GM21367 (cell line): ENCODE results near the gene DERL3.

Experiments
- ATAC-seq: cut with Tn5 transposase; IDR thresholded peaks from one replicate; pipeline ENCODE4 v1.9.1; 2021; ENCODE audit not compliant: unreplicated experiment

The DERL3 gene

DNA sequence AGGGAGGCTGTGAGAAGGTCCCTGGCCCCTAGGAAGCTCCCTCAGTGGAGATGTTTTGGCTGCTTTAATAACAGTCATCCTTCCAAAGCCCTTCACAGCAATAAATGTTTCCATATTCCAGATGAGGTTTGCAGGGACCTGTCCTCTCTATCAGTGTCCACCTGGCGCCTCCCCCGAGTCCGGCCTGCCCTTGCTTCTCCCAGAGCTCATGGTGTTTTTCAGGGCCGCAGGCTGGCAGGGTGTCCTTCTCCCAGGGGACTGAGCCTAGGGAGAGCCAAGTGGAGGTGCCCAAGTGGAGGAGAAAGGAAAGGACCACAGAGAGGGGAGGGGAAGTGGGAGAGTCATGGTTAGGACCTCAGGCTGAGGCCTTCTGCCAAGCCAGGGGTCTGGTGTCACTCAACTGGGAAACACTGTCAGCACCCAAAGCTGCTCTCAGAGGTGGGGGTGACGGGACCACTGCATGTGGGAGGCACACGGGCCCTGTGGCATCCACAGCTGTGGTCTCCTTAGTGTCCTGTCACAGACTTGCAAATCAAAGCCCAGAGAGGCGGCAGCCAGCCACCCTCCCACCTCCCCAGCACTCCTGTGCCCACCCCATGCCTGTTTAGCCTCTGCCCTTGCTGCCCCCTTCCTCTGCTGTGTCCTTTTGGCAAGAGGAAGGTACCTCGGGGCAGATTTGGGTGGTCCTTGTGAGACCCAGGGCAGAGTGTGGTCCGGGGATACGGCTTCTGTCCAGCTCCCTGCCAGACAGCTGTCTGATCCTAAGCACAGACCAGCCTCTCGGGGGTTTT is 6.4 kb downstream of the DERL3 start:
- no peak for ATAC-seq

DNA sequence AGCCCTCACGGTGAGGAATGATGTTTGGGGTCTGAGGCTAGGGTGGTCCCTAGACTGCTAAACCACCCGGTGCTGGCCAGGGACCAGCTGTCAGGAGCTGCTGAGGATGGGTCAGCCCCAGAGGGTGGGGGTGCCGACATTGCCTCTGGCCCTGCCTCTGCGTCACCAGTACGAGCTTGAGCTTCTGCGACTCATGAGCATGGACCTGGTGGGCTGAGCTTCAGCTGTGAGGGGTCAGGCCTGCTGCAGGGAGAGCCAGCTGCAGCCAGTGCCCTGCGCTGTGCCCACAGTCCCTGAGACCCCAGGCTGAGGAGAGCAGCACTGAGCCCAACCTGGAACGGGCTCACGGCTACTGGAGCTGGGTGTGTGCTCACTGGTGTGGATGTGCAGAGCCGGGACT is 7.0 kb downstream of the DERL3 start:
- no peak for ATAC-seq

DNA sequence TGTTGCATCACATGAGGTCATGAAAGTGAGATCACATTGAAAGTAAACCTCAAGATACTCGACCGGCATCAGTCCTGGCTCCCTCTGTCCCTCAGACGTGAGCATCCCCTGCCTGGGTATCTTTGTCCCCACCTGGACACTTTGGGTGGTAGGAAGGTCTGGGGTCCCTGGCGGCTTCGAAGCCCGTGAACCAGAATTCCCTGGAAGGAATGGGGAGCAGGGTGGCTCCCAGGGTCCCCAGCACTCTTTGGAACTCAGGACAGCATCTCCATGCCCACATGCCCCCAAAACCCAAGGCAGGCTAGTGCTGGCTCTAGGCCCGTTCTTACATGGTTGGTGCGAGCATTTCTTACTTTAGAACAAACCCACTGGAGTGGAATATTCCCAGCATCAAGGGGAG is 7.5 kb downstream of the DERL3 start:
- ATAC-seq: no peak

DNA sequence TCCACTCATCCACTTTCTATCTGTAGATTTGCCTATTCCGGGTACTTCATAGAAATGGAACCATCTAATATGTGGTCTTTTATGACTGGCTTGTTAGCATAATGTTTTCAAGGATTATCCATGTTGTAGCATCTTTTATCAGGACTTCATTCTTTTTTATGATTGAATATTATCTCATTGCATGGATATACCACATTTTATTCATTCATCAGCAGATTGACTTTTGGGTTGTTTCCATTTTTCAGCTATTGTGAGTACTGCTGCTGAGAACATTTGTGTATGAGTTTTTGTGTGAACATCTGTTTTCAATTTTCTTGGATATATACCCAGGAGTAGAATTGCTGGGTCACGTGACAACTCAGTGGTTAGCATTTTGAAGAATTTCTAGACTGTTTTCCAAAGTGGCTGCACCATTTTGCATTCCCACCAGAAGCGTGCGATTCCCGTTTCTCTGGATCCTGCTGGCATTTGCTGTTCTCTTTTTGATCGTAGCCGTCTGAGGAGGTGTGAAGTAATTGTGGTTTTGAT is 8.9 kb downstream of the DERL3 start:
- ATAC-seq: no peak

DNA sequence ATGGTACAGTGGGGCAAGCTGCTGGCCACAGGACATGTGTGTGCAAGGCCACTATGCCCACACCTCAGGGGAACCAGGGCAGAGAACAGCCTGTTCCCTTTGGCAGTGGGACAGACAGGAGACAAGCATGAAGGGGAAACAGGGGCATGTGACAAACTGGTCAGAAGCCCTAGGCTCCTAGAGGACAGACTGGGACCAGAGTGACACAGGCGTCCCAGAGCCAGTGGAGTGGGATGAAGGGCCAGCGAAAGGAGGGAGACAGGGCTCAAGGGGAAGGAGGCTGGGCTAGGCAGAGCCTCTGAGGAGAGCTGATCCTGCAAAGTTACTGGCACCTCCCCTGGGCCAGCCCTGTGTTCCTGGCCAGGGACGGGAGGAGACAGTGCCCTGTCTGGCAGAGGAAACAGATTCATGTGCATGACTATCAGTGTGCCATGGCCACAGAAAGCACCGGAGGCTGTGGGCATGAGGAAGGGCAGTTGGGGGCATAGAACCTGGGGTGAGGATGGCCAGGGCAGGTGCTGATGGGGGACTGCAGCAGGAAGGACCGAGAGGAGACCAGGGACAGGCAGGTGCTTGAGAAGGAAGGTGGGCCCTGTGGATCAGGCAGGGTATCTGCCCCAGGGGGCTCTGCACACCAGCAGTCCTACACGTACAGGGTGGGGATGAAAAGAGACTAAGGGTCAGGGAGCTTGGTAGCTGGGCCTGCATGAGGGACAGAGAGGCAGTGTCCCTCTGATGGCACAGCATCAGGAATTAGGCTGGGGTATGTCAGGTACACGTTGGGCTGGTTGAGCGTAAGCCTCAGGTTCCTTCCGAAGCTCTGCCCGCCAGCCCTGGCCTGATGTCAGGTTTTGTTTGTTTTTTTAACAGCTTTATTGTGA is 9.8 kb downstream of the DERL3 start:
- no peak for ATAC-seq

DNA sequence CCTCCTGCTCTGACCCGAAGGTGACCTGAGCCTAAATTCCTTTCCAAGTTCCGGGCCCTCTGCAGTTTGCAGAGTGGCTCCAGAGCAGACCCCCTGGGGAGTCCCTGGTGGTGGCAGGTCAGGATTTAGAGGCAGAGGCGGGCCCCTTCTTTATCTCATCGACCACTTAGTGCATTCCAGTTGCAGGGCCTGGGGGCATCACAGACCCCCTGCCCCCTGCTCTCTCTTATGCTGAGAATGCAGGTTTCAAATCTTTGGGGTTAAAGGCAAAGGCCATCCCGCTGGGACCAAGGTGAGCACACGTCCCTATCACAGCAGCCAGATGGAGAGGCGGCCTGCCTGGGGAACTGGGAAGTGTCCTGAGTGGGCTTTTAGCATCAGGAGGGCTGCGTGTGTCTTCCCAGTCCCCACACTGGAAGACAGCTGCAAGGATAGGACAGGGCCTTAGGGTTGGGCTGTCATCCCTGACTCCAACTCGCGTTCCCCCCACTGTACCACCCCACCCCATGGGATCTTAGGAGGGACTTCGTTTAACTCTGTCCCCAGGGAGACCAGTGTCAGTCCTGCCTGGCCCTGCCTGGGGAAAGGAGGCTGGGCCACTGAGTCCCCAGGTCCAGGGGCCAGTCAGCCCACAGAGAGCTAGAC is 11.3 kb downstream of the DERL3 start:
- ATAC-seq: no peak

DNA sequence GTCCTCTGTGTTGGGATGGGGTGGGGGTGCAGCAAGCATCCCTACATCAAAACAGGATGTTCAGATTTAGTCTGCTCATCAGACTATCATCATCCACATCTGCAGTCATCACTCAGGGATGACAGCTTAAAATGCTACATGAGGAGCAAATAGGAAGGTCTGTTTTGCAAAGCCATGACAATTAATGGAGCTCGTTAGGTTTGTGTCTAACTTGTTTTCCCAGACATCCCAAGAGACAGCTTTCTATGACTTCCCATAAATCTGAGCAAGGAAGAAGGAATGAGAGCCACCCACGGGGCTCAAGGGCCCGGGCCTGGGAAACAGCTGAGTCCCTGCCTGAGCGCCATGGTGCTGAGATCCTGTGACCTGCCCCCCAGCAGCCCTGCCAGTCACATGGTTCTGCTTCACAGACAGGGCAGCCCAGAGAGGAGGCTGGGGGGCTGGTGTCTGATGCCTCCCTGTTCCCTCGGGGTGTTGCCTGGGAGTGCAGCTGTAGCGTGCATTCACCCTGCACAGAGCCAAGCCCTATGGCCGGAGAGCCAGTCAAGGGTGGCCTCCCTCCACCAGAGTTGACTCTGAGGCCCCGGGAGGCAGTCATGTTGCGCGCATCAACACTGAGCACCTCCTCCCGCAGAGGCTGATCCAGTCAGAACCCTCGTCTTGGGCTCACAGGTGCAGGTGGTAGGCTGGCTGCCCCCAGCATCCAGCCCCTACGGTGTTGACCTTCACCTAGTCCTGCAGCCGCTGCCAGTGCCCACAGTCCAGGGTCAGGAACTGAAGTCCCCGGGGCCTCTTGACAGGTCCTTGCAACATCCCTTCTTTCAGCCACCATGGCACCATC is 12.1 kb downstream of the DERL3 start:
- no peak for ATAC-seq

DNA sequence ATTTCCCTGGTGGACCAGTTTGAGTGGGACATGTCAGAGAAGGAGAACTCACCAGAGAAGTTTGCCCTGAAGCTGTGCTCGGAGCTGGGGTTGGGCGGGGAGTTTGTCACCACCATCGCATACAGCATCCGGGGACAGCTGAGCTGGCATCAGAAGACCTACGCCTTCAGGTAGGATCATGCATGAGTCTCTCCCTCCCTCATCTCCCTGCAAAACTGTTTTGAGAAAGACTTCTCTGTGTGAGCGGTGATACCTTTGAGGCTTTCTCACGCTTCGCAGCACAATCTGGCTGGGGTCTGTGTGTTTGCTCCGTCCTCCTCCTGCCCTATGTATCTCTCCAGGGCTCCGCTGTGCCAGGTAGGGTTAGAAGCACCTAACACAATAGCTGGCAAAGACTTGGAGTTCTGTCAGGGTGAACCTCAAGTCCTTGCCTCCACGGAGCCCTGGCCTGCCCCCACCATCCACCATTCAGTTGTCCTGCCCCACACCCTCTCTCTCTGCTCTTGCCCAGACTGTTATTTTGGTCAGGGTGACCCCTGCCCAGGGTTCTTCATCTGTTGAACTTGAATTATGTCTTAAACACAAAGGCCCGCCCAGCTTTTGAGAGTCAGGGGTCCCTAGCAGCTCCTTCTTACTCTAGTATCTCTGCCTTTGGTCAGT is 13.4 kb downstream of the DERL3 start:
- ATAC-seq: no peak

DNA sequence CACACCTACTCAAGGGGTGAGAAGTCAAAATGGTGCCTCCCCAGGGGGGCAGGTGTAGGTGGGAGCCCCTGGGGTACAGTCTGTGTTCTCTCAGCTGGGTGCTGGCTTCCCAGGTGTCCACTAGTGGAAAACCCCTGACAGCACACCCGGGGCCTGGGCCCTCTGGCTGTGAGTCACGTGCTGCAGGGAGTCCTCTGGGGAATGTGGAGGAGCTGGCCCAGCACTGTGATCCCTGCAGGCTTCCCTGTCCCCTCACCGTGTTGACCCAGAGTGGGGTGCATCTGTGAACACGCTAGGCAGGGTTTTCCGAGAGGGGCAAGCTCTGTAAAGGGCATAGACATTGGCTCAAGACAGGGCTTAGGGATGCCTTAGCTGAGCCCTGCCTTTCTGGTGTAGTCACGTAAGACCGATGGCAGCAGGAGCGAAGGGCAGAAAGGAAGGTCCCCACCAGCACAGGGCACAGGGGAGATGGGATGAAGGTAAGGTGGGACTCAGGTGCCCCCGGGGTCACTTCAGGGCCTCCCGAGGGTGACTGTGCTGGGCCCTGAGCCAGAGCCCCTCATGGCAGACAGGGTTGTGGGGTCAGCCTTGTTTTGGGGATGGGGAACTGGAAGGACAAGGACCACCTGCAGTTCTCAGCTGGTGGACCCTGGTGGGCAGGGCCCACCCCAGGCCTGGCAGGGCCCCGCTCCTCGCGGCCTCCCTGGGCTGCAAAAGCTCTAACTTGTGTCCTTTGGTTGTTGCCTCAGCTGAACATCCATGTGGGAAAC is 14.1 kb downstream of the DERL3 start:
- no peak for ATAC-seq

DNA sequence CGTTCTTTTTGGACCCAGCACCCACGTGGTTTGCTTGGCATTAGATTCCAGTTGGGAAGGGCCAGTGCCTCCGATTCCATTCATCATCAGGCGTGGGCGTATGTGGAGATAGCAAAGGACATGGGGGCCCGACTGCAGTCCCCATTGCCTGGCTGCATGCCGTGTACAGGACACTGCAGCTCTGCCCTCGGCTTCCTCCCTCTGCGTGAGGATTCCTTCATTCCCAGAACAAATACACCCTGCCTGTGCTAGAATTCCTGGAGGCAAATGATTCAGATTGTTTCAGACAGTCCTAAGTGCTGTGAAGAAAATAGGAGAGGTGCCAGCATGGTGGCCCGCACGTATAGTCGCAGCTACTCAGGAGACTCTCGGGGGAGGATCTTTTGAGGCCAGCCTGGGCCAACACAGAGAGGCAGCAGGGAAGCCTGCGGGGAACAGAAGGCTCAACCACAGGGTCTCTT is 15.4 kb downstream of the DERL3 start:
- no peak for ATAC-seq

DNA sequence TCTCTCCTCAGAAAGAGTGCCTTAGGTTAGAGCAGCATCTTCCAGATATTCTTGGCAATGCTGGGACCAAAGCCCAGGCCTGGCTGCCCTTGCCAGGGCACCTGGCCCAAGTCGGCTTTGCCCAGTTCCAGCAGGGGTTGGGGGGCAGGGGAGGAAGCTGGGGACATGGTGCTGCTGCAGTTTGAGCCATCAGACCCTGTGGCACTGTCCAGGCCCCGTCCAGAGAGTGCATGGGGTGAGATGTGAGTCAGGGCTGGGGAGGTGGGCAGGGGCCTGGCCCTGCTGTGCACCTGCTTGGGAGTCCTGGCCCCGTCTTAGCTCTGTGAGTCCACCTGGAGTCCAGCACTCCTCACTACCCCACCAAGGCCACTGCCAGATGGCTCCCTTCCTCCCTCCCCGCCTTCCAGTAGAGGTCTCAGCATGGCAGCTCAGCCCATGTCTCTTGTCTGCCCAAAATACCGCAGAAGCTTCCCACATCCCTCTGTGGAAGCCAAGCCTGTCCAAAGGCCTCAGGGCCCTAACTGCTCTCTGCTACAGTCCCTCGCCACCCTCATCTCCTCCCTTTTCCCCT is 16.6 kb downstream of the DERL3 start:
- ATAC-seq: no peak

DNA sequence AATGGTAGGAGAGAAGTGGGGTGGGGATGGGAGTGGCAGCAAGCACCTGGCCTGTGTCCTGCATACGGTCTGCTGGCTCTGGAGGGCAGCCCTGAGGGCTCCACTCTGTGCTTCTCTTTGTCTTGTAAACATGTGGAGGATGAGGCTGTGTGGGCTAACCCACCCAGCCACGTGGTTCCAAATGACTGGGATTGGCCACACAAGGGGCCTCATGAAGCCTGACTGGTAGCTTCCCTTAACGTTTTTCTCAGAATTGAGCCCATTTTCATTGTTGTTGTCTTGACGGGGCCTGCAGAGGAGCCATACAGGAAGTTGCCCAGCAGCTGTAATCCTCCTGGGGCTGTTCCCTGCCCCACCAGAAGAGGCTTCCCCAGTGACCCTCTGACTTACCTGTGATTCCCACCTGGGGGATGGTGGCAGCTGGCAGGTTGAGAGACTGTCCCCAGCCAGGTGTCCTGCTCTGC is 18.0 kb downstream of the DERL3 start:
- no peak for ATAC-seq

DNA sequence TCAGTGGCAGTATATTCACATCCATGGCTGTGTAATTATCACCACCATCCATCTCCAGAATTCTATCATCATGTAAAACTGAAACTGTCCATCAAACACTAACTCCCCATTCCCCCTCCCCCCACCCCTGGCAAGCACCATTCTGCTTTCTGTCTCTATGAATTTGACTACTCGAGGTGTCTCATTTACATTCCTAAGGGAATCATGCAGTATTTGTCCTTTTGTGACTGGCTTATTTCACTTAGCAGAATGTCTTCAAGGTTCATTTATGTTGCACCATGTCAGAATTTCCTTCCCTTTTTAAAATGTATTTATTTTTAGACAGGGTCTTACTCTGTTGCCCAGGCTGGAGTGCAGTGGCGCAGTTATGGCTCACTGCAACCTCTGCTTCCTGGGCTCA is 20.3 kb downstream of the DERL3 start:
- no peak for ATAC-seq

DNA sequence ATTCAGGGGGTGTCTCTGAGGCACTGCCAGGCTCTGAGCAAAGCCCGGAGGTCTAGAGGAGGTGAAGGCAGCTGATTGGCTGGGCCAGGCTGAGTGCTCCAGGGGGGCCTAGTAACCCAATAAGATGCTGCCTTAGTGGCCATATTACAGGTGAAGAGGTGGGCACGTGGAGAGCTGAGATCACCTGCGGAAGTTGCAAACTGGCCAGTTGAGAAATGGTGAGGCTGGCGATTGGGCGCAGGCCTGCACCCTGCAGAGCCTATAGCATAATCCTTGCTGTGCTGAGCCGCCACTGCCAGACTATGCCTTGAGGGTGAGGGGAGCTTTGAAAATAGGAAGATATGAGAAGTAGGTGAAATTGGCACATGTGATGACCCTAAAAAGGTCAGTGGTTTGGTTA is 21.7 kb downstream of the DERL3 start:
- no peak for ATAC-seq

DNA sequence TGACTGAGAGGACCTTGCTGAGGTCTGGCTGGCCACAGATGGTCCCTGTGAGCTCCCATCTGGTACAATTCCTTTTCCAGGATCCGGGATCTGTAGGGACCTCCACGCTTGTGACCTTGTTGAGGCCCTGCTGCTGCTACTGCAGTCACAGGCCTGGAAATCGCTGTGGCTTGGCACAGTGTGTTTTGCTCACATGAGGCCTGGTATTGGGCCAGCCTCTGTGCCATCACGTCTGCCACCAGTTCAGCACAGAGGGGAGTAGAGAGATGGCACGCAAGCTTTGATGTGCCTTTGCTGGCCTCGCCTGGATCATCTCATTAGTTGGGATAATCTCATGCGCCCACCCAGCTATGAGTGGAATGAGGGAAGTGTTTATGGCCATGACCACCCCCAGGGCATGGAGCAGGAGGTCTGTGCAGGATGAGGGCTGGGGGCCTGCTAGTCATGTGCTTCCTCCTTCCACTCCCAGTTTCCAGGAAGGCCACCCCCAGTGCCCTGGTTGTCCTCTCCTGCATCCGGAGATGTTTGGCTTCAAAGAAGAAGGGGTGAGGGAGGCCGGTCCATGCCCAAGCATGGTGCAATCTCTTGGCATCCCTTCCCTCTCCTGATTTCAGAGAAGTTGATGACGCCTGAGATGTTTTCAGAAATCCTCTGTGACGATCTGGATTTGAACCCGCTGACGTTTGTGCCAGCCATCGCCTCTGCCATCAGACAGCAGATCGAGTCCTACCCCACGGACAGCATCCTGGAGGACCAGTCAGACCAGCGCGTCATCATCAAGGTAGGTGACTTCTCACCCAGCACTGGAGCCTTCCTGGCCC is 22.4 kb downstream of the DERL3 start:
- ATAC-seq: no peak

DNA sequence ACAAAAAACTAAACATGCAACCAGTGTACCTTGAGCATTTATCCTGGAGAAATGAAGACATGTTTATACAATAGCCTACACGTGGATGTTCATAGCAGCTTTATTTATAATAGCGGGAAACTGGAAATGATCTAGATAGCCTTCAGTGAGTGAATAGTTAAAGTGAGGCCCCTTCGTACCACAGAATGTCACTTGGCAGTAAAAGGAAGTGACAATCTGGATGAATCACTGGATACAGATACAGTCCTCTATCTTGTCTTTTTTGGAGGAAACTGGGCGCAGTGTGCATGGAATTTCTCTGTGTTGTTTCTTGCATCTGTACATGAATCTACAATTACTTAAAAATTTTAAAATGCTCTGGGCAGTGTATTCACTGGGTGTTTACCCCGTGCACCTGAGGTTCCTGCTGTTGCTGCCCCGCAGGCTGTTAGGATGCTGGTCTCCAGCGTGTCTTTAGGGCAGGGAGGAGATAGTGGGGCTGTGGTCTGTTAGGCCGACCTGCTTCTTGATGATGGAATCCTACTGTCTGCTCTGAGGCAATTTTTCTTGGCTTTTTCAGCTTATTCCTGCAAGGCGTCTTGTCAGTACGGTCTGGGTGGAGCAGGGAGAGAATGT is 23.2 kb downstream of the DERL3 start:
- ATAC-seq: no peak

DNA sequence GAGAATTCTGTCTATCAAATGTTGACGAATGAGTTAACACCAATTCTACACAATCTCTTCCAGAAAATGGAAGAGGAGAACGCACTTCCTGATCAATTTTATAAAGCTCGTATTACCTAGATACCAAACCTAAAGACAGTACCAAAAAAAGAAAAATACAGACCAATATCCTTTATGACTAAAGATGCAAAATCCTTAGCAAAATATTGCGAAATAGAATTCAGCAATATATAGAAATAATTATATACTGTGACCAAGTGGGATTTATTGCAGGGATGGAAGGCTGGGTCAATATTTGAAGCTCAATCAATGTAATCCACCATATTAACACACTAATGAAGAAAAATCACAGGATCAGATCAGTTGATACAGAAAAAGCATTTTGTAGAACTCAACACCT is 26.4 kb downstream of the DERL3 start:
- no peak for ATAC-seq

DNA sequence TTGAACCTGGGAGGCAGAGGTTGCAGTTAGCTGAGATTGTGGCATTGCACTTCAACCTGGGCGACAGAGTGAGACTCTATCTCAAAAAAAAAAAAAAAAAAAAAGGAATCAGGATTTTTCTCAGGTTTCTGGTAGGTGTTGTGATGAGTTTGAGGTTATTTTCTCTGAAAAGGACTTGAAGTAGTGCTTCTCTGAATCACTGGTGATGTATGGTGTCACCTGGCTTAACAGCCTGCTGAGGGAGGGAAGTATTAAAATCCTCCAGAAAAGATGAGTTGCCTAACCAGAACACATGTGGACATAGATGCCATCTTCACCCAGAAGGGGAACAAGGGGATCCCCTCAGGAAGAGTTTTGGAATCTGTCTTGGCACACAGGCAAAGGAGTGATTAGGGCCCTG is 32.0 kb downstream of the DERL3 start:
- no peak for ATAC-seq
